ENCODE data around the gene SPAM1.

GRCh38 chr7:123975084-123975483 is 50.0 kb downstream of the SPAM1 start:
- TF ChIP-seq CTCF (IDR thresholded peaks at IDR 0.05), result no peak
- no peak for TF ChIP-seq POLR2A (IDR thresholded peaks at IDR 0.05)

Data from gastroesophageal sphincter (tissue), 3 donors.